ENCODE measurements around the gene STAMBPL1.

Gene STAMBPL1

DNA sequence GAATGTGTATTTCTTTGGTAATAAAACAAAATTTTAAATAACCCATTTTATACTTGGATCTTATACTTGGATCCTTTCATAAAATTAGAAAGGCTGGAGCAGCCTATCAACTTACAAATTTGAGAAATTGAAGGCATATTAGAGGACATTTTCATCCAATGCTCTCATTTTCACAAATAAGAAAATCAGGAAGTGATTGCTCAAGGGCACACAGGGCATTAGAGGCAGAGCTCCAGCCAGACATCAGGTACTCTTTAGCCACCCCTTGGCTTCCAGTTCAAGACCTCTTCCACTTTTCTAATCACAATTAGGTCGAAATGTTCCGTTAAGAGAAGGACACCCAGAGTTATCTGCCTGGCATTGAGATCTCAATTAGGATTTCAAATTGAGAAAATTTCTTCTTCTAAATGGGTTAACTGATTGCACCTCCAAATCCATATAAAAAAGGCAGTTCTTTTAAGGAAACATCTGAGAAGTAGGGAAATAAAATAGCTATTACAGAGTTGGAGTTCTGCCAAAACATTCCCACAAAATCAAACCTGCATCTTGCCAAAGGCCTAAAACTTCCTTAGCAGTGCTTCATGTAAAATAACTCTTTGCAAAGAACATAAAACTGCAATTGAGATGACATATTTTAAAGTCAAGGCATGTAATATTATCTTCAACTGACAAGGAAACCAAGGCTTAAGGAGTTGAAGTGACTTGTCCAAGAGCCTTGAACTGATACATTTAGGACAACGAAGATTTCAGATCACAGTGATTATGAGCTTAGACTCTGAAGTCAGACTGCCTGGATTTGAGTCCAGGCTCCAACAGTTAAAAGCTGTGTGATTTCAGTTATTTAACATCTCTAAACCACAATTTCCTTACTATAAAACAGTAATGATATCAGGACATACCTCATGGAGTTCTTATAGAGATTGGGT is 70.1 kb downstream of the STAMBPL1 start:
- DNase-seq (ENCODE audit: low read depth in 2 of 2) = no peak

- DNase-seq (ENCODE audit: low read depth in 2 of 2) = no peak
Observed at GRCh38 chr10:88952647-88953111, 72.6 kb downstream of the STAMBPL1 start, which contains the start of gene ACTA2. ACTA2 (minus strand) TSS chr10:88952773; CDS start chr10:88948930, 3,843 bp downstream.

- DNase-seq (ENCODE audit: low read depth in 2 of 2) = no peak
Observed at GRCh38 chr10:88953662-88954061, 73.6 kb downstream of the STAMBPL1 start.

GRCh38 chr10:88954458-88955083 is 74.5 kb downstream of the STAMBPL1 start:
- DNase-seq (ENCODE audit: low read depth in 2 of 2) = no peak

DNA sequence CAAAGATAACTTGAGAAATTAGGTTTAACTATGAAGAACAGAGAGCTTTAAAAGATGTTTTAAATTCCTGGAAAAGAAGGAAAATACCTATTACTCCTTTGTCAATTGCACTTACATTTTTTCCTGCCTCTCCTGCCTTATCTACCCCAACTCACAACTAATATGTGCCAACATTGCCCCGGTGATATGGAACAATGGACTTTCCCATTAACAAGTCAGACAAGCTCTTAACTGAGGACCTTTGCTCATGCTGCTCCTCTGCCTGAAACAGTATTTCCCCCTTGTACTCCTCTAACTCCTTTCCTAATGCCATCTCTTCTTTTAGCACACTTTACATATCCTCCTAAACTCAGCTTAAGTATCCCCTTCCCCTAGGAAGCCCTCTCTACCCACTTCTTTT is 77.3 kb downstream of the STAMBPL1 start:
- no peak for DNase-seq (ENCODE audit: low read depth in 2 of 2)

DNA sequence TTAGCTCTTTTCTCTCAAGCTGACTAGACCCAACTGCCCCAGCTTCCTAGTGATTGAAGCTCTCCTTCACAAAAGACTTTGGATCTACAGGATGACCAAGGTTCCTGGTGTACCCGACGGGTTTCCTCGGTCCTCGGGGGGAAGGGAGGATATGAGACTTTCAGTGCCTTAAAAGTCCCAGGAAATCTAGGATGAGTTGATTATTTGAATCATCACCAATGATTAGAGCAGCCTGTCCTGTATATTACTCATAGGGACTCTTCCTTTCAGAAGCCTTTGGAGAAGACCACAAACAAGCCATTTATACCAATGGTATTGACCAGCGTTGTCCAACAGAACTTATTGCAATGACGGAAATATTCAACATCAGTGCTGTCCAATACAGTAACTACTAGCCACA is 78.7 kb downstream of the STAMBPL1 start:
- DNase-seq (ENCODE audit: low read depth in 2 of 2) = no peak

DNA sequence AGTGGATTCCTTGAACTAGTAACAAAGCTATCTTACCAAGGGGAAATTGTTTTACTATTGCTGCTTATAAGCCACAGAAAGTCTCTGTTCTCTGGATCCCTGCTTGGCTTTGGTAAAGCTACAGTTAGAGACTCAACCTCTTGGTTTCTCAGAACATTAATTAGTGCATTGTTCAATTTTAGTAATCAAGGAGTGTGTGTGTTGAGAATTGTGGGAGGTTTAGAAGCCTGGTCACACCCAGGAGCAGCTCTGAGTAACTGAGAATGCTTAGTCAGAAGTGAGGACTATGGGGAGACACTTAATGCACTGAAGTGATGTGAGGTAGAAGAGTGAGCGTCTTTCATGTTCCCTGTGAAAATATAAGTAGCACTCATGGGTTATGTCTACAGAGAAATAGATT is 80.8 kb downstream of the STAMBPL1 start:
- DNase-seq (ENCODE audit: low read depth in 2 of 2) = no peak

GRCh38 chr10:88961266-88961665 is 81.2 kb downstream of the STAMBPL1 start:
- no peak for DNase-seq (ENCODE audit: low read depth in 2 of 2)

GRCh38 chr10:88962336-88962735 is 82.3 kb downstream of the STAMBPL1 start:
- no peak for DNase-seq (ENCODE audit: low read depth in 2 of 2)

- no peak for DNase-seq (ENCODE audit: low read depth in 2 of 2)
Observed at GRCh38 chr10:88963318-88963717, 83.3 kb downstream of the STAMBPL1 start.

- DNase-seq (ENCODE audit: low read depth in 2 of 2) = no peak
Observed at GRCh38 chr10:88964360-88964759, 84.3 kb downstream of the STAMBPL1 start.

DNA sequence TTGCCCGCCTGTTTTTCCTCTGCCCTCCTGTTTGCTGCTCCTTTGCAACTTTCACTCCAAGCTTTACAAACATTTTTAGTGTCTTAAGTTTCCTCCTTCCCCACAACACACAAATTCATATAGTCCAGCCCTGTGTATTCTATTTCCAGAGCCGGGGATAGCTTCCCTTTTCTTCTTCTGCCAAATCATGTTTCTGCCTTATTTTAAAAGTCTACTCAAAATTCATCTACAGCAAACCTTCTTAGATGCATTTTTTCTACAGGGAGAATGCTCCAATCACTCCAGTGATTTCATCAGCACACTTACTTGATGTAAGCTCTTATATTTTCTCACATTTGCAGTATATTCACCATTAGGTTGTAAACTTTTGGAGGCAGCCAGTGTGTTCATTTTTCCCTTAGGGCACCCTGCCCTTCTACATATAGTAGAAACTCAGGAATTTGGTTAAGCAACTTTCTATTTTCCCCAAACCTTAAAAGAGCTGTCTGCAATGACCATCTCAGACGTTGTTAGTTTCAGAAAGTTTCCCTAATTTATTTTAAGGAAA is 84.9 kb downstream of the STAMBPL1 start:
- DNase-seq (ENCODE audit: low read depth in 2 of 2) = no peak

DNA sequence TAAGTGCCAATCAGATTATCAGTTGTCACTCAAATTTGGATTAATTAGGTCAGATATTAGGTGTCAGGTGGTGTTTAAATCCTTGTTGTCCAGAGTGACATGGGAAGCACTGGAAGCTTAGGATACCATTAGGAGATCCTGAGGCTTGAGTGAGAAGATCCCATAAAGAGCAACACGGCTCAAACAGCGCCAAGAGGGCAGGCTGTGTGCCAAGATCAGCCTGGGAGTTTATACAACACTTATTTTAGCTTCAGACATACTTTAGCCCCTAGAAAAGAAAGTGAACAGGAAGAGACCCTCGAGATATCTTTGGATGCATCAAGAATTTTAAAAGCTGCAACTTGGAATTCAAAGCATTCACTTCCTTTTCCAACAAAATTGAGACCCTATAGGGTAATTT is 86.8 kb downstream of the STAMBPL1 start:
- DNase-seq (ENCODE audit: low read depth in 2 of 2) = no peak

GRCh38 chr10:88968391-88968790 is 88.3 kb downstream of the STAMBPL1 start:
- no peak for DNase-seq (ENCODE audit: low read depth in 2 of 2)

GRCh38 chr10:88971221-88972061 is 91.4 kb downstream of the STAMBPL1 start:
- no peak for DNase-seq (ENCODE audit: low read depth in 2 of 2)

Data from stimulated activated CD8-positive, alpha-beta memory T cell treated with anti-CD3 and anti-CD28 coated beads, Interleukin-15, amount 100 ng/mL, for 4 hours (primary cell).